ENCODE measurements around the gene NBEAL2.
"Not testable (repeated sequence)": the region's sequence is repeated elsewhere in the genome, so short reads cannot be mapped to it uniquely, and the experiment has no call there.

NBEAL2 gene

GRCh38 chr3:46946856-46947545 lies 32.5 kb upstream of the NBEAL2 start:
- DNase-seq = peak; percentile 80

DNA sequence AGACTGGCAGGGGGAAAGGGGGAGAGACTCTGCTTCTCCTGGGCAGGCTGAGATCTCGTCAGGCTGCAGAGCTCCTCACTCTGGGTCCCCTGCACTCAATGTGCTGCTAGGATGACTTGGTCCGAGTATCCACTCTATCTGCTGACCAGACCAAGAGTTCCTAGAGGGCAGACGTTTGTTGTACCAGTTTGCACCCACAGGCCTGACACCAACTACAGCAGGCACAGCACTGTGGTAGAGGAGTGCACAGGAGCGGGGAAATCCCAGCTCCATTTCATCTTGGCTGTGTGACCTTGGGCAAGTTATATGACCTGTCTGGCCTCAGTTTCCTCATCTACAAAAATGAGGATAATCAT lies 31.9 kb upstream of the NBEAL2 start:
- no peak for DNase-seq

DNA sequence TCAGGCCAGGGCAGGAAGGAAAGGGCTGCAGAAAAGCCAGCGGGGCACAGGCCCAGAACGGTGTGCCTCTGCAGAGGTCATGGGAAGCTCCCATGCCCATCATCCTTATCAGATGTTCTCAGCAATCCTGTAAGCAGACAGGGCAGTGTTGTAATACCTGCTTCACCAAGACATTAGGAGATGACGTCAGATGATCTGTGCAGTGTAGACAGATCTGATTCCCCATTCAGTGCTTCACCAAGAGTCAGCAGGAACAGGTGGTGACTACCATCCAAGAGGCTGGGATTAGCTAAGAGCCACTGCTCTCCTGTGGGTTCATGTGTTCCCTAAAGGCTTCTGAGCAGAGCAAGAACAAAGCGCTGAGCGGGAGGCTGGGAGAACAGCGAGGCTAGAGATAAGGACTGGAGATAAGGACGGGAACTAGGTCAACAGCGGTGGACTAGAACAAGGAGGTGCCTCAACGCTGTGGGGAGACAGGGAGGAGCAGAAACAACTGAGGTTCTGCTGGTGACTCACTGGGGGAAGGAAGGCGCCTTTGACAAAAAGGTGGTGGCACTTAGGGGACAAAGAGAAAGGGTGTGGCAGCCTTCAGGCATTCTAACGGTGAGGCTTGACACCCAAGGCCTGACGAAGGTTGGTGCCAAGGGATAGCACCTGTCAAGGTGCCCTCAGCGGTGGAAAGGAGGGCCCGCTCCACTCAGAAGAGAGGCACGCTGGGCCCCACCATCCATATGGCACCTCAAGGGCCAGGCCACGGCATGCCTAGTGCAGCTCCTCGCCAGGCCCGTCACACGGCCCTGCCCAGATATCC lies 31.3 kb upstream of the NBEAL2 start:
- DNase-seq = peak; percentile 84

- no peak for DNase-seq
These were observed 30.4 kb upstream of the NBEAL2 start for GRCh38 chr3:46948830-46949671.

GRCh38 chr3:46950177-46950576 lies 29.3 kb upstream of the NBEAL2 start:
- DNase-seq = no peak

- DNase-seq = no peak
These were observed 28.7 kb upstream of the NBEAL2 start for GRCh38 chr3:46950650-46951241.

DNA sequence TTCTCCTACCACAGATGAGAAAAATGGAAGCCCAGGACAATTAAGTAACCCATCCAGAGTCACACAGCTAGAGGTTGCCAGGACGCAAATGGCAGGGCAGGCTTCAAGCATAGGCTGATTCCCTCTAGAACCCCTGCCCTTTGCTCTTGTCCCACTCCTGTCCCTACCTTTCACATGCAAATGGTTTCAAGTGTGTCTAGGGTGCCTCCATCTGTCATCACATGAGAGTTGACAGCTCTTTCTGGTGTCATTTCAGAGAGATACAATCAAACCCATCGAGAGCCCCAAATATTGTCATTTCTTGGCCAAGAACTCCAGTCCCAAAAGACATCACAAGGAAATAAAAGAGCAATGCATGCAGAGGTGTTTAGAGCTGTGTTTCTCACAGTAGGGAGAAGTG lies 26.7 kb upstream of the NBEAL2 start:
- no peak for DNase-seq

GRCh38 chr3:46953234-46954010 lies 26.0 kb upstream of the NBEAL2 start:
- DNase-seq = peak; percentile 39

- DNase-seq = no peak
These were observed 25.3 kb upstream of the NBEAL2 start for GRCh38 chr3:46954178-46954577.

GRCh38 chr3:46955157-46955556 lies 24.3 kb upstream of the NBEAL2 start:
- DNase-seq = no peak

- peak; percentile 31 for DNase-seq
These were observed 23.6 kb upstream of the NBEAL2 start for GRCh38 chr3:46955801-46956259.

DNA sequence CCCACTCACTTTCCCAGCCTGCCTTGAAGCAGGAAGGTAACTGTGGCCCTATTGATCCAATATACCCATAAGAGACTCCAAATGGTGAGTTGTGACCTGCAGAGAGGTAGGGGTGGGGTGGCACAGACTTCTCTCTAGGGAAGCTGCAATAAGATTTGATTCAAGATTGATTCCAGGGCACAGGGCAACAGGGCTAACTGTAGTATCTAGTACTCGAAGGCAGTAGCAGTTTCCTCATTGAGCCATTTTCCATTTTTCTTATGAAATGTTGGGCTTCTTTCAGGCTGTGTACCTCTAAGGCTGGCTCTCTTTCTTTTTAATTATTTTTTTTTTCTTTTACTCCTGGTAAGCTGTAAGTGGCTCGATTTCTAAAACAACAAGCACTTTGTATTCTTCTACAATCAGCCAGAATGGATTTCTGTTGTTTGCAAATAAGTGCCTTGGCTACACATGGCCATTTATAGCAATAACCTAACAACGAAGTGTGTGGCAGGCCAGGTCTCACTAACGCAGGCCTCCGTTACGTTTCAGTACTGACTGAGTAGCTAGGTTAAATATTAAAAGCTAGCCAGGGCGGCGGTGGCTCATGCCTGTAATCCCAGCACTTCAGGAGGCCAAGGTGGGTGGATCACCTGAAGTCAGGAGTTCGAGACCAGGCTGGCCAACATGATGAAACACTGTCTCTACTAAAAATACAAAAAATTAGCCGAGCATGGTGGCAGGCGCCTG lies 22.2 kb upstream of the NBEAL2 start:
- no peak for DNase-seq

GRCh38 chr3:46958467-46959160 lies 20.9 kb upstream of the NBEAL2 start:
- DNase-seq = no peak

DNA sequence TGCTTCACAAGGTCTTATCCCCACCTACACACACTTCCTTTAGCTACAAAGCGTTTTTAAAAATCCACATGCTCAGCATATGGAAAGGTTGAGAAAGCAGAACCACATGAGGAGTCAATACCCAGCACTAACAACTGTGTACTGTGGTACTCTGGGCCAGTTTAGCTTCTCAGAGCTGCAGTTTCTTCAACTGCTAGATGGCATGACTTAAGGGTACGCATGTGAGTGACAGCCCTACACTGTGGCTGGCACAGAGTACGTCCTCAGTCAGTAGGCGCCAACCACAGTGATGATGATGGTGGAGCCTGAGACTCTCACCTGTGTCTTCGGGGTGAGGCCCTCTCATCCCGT lies 20.3 kb upstream of the NBEAL2 start:
- peak; percentile 40 for DNase-seq

DNA sequence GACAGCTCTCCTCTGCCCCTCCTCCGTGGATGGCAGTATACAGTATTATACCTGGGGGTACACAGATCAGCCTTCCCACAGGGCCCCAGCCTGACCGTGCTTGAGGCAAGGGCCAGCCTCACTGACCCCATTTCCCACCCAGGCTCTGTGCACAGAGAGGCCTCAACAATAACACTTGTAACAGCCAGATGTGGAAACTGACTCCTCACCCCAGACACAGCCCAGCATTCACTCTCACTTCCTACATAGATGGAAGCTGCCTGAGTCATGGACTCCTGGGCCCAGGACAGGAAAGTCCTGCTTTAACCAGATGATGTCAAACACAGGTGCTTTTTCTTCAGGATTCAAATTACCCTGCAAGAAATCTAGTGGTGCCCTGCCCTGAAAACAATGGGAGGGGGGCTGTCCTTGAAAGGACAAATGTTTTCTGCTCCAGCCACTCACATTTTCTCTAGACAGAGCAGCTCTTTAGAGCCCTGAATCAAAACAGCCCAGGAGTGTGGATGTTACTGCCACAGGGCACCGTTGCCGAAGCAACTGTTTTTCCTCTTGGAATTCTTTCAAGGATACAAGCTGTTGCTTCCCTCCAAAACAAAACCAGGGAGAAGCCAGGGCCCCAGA lies 19.3 kb upstream of the NBEAL2 start:
- no peak for DNase-seq

DNA sequence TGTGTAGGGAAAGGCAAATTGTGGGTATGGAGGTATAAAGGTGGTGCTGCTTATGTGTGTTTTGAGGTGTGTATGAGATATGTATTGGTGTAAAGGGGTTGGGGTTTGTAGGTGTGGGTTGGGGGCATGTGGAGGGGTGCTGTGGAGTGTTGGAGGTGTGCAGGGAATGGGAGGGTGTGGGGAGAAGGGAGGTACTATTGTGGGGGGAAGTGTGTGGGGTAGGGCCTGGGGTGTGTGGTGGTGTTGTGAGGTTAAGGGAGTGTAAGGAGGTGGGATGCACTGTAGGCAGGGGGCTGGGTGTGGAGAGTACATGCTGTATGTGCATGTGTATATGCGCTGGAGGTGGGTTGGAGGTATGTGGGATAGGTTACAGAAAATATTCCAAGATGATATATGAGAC lies 18.6 kb upstream of the NBEAL2 start:
- no peak for DNase-seq

GRCh38 chr3:46962427-46962826 lies 17.0 kb upstream of the NBEAL2 start:
- DNase-seq = no peak

GRCh38 chr3:46962990-46963389 lies 16.5 kb upstream of the NBEAL2 start:
- DNase-seq = no peak

- not testable (repeated sequence) for DNase-seq
These were observed 15.4 kb upstream of the NBEAL2 start for GRCh38 chr3:46964038-46964590.

DNA sequence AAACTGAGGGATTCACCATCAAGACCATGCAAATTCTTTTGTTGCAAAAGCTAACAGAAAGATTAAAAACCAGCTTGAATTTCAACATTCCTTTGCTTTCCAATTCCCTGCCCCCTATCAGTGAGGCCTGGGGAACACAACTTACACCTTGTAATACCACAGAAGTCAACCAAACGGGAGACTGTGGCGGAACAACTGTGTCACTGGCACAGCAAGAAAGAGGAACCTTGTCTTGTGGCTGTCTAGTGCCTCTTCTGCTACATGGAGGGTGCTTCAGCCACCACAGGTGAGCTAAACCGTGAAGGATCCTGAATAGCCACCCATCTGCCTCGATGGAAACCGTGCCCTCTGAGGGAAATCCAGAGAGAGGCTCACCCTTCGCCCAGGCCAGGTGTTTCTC lies 14.3 kb upstream of the NBEAL2 start:
- no peak for DNase-seq

All from CD4-positive, alpha-beta T cell treated with Interleukin-12 subunit alpha and Interleukin-12 subunit beta, for 1 hour (primary cell).